HUDEP-2 (cell line): ENCODE data around the gene EMC9.
"Not testable (repeated sequence)": the region's sequence is repeated elsewhere in the genome, so short reads cannot be mapped to it uniquely, and the experiment has no call there.

Experiments used
- DNase-seq, 76 experiments: peaks; one replicate each; lab custom pipeline; 2025; ENCODE audit not compliant: unreplicated experiment in 76 of 76; lab: John Stamatoyannopoulos, UW

EMC9 gene

DNA sequence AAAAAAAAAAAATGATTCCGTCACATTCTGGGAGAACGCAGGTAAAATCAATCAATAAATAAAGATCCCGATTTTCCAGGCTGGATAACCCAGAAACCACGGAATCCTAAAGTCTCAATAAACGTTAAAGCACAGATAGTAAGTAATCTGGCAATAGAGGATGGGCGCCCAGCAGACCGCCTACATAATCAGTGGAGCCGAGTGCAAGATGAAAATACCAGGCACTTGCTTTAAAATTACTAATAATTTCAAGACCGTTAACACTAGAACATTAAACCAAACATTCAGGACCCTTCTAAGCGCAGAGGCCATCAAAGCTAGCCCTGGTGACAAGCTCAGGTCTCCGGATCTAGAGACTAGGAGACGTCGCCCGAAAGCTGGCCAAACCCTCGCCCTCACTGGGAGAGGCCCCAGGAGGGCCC lies 28.0 kb downstream of the EMC9 start:
- DNase-seq, result peak in 3 of 76 experiments; percentile 40 to 64 (median 50)

DNA sequence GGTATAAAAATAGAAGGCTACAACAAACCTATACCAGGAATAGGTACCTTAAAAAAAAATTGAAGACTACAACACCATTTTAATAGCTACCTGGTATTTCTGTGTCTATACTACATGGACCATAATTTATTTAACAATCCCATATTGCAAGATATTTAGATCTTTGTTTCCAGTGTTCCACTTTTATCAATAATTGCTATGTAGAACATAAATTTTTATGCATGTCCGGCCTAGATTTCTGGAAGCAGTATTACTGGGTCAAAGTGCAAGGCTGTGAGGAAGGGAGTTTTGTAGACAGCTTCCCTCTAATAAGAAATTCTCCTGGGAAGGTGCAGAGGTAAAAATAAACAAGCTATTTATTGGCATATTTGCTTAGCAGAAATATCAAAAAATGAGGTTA lies 30.9 kb downstream of the EMC9 start:
- no peak for DNase-seq

DNA sequence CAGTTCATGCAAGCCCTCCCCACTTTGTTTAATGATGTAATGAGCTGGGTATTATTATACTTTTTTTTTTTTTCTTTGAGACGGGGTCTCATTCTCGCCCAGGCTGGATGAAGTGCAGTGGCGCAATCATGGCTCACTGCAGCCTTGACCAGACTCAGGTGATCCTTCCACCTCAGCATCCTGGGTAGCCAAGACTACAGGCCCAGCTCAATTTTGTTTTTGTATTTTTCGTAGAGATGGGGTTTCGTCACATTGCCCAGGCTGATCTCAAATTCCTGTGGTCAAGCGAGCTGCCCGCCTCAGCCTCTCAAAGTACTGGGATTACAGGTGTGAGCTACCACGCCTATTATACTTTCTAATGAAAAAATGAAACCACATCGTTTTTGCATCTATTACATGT lies 31.3 kb downstream of the EMC9 start:
- no peak for DNase-seq

DNA sequence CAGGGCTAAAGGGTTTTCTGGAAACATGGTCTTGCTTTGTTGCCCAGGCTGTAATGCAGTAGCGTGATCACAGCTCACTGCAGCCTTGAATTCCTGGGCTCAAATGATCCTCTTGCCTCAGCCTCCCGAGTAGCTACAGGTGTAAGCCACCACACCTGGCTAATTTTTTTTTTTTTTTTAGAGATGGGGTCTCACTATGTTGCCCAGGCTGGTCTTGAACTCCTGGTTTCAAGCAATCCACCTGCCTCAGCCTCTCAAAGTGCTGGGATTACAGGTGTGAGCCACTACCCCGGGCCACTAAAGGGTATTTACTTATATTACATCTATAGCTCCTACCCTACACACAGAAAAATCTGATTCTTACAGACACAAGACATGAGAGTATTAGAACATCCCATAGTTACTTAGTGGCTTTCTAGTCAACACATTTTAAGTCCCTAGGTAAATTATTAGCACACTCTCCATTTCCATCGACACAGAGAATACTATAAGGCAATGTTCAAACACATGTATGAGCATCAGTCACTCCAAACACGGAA lies 33.0 kb downstream of the EMC9 start:
- no peak for DNase-seq

DNA sequence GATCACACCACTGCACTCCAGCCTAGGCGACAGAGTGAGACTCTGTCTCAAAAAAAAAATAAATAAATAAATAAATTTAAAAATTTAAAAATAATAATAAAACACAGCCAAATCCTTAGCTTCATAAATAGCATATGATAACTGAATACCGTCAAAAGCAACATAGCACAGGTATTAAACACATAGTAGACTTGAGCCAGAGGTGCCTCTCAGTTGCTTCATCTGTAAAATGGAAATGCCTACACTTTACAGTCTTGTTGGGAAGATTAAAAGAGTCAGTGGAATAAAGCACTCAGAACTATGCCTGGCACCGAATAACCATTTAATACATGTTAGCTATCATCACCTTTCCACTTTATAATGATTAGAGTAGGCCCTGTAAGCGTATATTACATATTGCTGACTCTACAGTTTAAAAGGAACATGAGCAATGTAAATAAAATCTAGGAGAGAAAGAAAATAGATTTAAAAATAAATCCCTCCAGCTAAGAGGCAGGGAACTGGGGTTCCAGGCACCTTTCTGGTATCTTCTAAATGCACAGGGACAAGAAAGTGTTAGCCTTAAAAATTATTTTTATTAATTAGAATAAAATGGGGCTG lies 34.6 kb downstream of the EMC9 start:
- no peak for DNase-seq

DNA sequence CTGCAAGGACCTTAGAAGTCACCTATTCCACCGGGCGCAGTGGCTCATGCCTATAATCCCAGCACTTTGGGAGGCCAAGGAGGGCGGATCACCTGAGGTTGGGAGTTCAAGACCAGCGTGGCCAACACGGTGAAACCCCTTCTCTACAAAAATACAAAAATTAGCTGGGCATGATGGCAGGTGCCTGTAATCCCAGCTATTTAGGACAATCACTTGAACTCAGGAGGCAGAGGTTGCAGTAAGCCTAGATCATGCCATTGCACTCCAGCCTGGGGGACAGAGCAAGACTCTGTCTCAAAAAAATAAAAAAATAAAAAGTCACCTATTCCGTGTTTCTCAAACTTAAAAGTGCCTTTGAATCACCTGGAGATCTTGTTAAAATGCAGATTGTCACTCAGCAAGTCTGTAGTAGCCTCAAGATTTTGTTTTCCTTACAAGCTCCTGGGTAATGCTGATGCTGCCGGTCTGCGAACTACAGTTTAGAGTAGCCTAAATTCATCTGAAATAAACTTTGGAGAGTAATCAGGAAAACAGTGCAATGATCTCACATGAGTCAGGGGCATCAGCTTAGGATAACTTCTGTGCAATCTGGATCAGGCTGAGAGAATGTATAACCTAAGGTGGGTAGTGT lies 35.7 kb downstream of the EMC9 start:
- DNase-seq, result not testable (repeated sequence)

DNA sequence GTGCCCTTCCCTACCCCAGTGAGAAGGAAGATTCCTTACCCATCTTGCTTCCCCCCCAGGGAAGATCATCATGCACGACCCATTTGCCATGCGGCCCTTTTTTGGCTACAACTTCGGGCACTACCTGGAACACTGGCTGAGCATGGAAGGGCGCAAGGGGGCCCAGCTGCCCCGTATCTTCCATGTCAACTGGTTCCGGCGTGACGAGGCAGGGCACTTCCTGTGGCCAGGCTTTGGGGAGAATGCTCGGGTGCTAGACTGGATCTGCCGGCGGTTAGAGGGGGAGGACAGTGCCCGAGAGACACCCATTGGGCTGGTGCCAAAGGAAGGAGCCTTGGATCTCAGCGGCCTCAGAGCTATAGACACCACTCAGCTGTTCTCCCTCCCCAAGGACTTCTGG lies 37.9 kb downstream of the EMC9 start:
- DNase-seq, result no peak

DNA sequence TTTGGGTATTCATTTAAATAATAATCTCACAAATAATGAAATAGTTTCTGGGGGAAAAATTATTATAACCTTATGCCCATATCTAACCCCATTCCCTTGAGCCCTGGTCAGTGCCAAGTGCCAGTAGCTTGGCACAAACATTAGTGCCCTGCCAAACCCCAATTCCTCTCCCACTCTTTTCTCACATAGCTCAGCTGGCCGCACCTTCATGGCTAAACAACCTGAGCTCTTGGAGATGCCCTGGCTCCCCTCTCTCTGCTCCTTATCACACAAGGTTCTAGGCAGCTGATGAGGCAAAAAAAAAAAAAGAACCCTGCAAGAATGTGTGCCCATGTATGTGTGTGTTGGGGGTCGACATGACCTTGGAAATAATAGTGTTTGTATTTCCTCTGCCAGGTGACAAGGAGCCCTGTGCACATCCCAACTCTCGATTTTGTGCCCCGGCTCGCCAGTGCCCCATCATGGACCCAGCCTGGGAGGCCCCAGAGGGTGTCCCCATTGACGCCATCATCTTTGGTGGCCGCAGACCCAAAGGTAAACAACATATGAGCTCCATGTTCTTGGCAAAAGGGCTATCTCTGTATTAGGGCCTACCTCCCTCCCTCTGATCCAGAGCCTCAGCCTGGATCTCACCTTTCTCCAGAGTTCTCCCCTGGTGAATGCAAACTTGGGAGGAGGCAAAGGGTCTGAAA lies 38.9 kb downstream of the EMC9 start:
- DNase-seq, result no peak

DNA sequence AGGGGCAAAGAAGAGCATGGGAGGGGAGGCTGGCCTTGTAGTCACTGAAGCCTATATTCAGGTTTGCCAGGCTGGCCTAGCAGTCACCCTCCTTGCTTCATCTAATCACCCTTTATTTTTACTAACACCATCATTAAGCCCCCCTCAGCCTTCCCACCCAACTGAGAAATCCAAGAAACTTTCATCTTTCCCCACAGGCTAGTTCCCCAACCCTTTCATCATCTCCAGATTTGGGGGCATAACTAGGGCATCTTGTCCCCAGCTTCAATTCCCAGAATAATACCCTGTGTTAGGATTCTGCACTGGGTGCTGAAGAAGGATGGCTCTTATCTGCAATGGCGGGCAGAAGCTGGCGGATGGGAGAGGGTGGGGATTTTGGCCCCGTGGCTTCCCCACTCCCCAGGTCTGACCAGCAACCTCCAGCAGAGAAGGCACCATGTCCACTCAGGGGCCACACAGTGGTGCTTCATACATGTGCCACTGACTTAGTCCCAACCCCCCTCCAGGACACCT lies 40.4 kb downstream of the EMC9 start:
- no peak for DNase-seq

DNA sequence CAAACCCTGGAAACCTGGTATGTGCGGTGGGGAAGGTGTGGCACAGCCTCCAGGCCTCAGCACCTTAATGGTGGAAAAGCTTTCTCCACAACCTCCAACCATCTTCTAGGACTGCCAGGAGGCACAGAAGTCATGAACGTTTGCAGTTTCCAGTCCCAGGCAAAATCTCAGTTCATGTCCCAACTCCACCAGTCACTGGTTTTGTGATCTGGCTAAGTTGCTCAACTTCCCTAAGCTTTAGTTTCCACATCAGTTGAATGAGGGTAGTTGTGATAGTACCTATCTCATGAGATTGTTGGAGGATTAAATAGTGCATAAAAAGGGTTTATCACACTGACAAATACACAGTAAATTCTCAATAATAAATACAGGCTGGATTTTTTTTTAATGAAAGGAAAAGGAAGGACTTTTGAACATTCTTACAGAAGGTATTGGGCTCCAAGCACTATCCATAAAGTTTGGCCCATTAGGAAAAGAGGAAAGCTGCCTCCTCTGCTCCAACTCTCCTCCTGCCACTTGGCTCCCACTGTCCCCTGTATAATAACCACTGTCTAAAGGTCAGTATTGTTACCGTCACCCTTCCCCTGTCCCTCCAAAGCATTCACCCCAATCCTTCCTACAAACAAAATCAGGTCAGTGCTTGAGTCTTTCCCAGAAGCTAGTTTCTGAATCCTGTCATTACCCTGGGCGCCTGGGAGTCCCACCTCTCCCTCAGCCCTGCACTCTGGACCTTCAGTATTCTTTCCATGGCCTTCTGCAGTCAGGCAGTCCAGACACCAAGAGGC lies 41.0 kb downstream of the EMC9 start:
- no peak for DNase-seq

DNA sequence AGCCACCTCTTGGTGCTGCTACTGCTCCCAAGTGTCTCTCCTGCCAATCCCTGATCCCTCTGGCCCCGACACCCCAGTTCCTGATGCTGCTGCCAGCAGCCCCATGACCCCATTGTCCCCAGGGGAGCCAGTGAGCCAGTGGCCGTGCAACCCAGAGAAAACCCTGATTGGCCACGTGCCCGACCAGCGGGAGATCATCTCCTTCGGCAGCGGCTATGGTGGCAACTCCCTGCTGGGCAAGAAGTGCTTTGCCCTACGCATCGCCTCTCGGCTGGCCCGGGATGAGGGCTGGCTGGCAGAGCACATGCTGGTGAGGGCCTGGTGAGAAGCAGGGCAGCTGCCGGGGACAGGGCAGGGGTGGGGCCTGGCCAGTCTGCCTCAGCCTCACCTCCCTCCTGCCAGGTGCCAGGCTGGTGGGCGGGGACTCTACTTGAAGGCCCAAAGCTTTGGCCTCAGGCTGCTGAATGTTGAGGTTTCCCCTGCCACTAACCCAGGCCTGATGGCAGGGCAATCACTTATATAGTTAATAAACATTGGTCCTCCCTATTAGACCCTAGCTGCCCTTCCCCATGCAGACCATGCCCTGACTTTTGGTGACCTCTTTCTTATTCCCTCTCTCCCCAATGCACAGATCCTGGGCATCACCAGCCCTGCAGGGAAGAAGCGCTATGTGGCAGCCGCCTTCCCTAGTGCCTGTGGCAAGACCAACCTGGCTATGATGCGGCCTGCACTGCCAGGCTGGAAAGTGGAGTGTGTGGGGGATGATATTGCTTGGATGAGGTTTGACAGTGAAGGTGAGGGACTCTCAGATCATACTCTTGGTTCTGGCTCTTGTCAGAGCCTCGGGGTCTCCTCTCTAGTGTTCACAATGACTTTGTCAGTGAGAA lies 42.2 kb downstream of the EMC9 start:
- no peak for DNase-seq

DNA sequence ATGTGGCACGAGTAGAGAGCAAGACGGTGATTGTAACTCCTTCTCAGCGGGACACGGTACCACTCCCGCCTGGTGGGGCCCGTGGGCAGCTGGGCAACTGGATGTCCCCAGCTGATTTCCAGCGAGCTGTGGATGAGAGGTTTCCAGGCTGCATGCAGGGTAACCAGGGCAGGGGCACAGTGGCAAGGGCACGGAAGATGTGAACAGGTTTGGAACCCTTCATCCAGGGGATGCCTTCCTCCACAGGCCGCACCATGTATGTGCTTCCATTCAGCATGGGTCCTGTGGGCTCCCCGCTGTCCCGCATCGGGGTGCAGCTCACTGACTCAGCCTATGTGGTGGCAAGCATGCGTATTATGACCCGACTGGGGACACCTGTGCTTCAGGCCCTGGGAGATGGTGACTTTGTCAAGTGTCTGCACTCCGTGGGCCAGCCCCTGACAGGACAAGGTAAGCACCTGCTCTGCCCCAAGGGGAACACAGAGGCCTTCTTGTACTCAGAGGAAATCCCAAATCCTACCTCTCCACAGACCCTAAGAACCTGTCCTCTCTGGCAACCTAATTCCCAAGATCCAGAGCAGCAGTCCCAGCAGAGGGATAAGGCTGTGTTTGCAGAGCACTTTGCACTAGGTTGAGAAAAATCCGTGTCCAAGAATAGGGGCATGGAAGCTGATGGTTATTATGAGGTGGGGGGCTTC lies 43.0 kb downstream of the EMC9 start:
- no peak for DNase-seq

DNA sequence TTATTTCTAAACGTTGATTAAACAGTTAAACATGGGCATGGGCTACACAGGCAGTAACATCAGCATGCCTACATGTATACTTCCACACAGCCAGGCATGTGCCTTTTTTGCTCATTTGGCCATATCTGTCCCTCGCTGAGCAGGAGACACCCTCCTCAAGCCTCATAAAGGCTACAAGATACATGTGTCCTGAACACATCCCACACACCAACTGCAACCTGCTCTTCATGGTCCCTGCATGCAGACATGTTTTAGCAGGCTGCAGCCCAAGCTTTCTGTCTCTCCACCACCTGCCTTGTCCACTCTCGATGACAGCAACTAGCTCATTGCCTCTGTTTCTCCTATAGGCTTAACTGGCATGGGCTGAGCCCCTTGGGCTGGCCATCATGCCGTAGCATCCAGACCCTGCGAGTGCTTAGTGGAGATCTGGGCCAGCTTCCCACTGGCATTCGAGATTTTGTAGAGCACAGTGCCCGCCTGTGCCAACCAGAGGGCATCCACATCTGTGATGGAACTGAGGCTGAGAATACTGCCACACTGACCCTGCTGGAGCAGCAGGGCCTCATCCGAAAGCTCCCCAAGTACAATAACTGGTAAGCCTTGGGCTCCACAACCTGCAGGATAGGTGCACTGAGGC lies 44.7 kb downstream of the EMC9 start:
- DNase-seq, result no peak

DNA sequence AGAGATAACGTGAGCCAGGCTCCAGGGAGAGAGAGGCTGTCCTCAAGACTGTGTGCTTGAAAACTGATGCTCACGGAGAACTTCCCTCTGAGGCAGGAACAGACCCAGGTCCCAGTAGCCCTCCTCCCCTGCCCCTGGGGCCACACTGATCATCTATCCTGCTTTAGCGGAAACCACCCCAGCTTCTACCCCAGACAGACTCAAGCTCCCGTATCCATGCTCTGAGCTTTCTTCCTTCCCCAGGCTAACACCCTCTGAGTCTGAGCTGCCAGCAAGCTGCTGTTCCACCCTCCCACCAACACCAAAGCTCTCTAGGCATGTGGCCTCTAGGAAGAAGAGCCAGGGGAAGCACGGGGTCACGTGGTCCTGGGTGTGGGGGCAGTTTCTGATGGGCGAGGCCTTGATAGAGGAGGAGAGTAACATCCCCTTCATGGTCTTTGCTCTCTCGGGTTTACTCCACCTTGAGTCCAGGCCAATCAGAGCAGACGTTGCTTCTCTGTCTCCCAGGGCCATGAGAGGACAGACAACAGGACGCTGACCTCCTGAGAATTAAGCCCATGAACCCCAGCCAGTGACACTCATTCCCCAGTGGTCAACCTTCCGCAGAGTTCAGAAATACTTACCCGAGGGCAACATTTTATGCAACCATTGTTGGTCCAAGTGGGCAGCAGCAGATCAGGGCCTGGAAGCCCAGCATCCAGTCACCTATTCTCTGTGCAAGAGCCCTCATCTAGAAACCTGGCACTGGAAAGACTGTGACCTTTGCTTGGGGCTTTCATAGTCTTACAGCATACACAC lies 45.9 kb downstream of the EMC9 start:
- DNase-seq, result peak in 75 of 76 experiments; percentile 55 to 96 (median 89)

DNA sequence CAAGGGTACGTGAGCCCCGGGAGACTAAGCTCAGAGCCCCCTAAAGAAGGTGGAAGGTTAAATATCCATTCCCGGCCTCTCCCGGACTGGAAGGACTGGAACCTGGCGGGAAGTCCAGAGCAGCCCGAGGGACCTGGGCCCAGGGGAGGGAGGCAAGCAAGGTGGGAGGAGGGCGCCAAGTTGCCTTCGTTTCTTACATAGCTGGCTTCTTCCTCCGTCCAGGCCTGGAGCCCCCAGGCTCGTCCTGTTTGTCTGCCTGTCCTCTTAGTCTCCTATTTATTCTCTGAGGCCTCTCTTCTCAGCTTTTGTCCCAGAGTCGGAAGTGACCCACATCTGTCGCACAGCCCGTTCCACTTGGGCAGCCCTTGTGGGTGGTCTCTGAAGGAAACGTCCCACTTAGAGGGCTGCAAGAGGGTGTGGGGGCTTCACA lies 46.5 kb downstream of the EMC9 start:
- DNase-seq, result peak in 13 of 76 experiments; percentile 19 to 81 (median 37)

DNA sequence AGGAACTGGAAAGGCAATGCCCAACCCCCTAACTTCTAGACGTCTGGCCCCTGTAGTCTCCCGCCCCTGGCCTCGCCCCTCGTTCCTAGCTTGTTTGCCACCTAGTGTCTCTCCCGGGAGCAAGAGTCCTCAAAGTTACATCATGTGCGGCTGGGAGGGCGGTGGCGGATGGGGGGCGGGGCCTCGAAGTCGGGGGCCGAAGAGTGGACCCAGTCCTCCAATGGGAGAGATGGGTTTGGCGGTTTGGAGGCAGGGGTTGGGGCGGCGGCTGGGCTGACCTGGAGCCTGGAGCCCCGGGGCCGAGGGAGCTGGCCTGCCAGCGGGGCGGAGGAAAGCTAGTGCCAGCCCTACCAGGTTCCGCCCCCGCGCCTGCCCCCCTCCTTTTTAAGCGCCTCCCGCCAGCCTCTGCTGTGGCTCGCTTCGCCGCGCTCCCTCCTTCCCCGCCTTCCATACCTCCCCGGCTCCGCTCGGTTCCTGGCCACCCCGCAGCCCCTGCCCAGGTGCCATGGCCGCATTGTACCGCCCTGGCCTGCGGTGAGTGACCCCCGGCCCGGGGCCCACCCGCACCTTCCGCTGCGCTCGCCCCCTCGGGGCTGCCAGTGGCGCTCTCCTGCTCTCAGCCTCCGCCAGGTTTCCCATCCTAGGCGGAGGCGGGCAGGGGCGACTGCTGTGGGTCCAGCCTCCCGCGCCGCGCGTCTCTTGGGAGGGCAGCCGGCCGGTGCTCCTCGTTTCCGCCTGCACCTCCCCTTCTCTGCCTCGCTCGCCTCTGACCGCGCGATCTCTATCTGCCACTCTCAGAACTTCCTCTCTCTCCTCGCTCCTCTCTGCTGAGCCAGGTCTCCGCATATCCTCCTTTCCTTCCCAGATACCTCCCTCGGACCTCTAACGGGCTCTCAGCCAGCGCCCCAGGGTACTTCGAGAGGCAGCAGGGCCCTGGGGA lies 47.2 kb downstream of the EMC9 start, which contains the start of gene PCK2:
Gene PCK2, plus strand, starts transcription at position 411 of the 940 bp plus-strand sequence. Its CDS starts 95 bp downstream, at position 506.
- peak in 75 of 76 experiments; percentile 74 to 98 (median 96) for DNase-seq
